Activated T-cell treated with anti-CD3 and anti-CD28 coated beads, Interleukin-2, amount 50 U/mL, for 48 hours (primary cell): ENCODE measurements around the gene UBE2G2.

ENCODE experiments used
- DNase-seq, 2 experiments: peaks; one replicate each; pipeline ENCODE4 v3.0.0-alpha.2; 2020

UBE2G2 gene

DNA sequence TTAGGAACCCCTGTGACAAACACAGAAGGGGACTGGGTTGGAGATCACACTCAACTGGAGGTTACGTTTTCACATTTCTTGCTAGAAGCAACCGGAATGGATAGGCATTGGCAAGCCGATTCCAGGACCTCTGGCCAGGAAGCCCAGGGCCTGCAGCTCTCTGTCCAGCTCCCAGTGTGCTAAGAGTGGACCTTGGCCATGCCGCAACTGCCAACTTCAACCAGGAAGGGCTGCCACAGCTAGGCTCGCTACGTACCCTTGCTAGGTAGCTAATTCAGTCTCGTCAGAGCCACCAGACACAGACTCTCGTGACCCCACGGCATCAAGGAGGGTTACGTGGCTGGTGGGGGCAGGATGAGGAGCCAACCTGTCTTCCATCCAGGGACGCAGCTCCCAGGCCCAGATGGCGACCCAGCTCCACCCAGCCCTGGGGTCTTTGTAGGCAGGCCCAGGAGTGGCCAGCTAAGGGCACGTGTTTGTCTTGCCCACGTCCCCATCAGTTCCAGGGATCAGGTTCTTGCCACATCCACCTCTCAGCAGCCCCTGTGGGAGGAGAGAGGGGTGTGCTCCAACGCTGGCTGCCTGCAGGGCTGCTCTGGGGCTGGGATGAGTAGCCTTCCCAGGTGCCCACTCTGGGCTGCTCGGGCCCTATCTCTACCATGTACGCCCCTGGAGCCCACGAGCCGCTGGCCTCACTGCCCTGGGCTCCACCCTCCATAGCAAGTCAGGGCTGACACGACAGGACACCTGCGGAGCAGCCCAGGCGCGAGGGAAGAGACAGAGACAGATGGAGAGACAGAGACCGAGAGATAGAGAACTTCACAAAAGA lies 39.2 kb downstream of the UBE2G2 start:
- no peak for DNase-seq

DNA sequence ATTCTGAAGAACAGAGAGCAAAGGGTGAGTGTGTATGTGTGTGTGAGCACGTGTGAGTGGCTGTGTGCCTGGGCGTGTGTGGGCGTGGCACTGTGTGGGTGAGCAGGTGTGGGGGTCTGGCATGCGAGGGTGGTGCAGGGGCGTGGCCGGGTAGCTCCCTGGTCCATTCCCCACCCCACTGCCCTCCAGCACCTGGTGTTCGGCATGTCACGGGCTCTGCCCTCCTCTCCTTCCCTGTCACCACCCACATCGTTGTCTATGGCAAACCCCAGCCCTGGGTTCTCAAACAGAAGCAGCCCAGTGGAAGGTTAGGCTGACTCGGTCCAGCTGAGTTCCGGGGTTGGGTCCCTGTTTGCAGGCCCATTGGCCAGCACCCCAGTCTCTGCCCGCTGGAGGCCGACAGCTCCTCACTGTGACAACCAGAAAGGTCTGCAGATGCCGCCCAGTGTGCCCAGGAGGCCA lies 39.8 kb downstream of the UBE2G2 start:
- no peak for DNase-seq

DNA sequence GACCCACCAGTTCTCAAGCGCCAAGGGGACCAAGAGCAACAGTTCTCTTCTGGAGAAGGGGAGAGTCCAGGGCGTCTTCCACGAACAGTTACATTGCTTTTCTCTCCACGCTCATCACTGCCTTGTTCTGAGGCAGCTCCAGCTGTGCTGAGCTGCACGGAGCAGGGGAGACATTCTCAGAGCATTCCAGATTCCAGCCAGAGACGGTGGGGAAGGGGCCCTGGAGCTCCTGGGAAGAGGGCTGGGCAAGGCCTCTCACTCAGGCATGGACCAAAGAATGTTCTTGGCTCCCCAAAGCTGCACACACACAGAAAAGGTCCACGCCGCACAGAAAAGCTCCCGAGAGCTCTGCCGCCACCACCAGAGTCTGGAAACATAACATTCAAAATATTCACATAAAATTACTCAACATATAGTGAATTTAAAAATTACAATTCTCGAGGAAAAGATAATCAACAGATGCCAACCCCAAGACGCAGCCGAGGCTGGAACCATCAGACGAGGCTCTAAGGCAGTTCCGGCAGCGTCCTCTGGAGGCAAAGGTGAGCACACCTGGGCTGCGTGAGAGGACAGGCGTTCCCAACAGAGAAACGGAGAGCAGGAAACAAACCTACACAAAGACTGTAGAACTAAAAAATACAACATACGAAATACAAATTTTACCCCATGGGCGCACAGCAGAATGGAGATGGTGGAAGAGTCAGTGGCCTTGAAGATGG lies 40.5 kb downstream of the UBE2G2 start:
- DNase-seq: no peak

DNA sequence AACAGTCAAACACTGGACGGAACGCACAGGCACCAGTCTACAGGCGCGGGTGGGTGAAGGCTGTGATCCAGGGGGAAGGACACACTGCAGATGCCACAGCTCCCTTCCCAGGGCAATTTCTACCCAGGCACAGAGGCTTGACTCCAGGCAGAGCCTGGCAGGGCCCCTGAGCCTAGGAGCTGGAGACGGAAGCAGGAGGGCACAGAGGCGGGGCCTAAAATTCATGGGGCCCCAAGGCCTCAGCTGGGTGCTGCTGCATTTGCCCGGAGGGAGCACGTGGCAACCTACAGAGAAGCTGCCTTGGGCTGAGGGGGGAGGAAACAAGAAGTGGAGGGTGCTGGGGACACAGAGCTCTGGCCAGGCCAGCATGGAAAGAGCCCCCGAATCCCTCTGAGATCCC lies 41.2 kb downstream of the UBE2G2 start:
- DNase-seq: no peak

DNA sequence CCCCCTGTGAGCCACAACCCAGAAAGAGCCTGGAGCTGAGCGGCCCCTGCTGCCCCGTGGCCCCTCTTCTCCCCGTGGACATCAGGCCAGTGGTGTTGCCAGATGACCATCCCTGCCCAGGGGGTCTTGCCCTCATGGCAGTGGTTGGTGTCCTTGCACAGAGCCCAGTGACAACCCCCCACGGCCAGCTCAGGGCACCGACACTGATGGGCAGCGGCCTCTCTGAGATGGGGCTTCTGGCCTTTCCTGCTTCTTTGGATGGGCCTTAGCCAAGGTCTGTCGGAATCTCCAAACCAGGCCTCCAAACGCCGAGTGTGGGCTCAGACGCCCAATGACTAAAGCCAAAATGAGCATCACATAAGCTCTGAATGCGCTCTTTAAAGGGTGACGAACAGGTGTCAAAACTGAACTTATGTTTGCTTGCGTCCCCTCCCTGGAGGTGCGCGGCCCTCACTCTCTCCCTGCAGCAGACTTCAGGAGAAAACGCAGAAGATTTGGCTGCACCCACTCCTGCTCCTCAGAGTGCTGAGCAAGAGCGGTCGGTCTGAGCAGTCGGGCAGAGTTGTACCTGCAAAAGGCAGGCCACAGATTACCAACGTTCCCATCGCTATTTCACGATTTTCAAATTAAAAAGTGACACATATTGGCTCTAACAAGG lies 41.9 kb downstream of the UBE2G2 start:
- DNase-seq: no peak

DNA sequence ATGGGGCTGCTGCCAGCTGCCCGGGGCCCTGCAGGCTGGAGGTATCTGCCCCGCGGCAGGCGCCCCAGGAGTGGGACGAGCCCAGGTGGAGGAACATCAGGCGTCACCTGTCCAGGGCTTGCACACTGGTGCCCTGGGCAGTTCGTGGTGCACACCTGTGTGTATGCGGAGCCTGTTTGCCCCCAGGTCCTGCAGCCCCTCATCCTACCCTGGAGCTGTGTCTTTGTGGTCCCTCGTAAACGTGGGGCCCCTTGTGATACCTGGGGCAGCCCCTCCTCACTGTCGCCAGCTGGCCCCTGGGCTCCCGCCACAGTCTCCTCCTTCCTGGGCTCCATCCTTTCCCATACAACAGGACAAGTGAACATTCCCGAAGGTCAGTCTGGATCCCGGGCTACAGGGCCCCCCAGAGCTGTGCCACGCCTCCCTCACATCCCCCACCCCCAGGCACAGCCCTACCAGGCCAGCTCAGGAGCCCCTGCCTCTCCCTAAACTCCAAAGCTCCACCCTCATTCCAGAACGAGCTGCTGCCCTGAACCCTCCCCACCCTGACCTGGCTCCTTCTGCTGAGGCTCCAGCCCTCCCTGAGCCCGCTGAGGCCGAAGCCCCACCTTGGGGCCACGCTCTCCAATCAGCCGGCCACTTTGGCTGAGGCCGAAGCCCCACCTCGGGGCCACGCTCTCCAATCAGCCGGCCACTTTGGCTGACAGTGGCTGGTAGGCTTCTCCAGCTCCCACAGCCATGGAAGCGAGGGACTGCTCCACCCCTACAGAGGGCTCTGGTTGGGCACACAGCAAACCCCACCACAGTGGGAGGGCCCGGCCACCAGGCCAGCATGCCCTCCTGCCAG lies 42.6 kb downstream of the UBE2G2 start:
- no peak for DNase-seq

DNA sequence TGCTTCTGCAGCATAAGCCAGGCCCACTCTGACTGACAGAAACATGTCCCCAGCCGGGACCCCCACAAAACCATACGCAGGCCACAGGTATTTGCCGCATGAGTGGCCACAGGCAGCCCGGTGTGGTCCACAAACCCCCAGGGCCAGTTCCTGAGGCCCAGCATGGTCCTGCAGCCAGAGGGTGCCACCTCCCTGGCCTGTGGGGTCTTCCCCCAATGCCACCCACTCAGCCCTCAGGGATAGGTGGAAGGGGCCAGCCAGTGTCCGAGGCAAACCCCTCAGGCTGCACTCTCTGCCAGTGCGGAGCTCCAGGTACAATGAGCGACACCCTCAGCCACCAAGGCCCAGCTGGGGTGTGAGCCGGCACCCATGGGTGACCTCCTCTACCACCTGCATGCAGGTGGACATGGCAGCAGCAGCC lies 43.5 kb downstream of the UBE2G2 start:
- no peak for DNase-seq

DNA sequence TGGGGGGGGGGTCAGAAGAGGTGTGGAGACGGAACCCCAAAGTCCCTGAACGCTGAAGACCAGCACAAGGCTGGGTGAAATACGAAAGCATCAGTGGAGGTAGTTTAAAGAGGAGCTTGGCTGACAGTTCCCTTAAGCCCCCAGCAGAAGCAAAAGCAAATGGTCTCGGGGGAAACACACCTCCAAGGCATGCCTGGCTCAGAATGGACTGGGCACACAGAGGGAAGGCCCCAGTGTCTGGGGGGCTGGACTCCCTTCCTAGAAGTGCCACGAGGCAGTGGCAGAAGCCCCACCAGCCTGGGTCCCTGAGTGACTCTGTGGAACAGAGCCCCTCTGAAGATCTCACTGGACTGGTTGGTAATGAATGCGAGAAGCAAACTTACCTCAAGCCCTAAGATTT lies 43.9 kb downstream of the UBE2G2 start:
- DNase-seq: no peak

DNA sequence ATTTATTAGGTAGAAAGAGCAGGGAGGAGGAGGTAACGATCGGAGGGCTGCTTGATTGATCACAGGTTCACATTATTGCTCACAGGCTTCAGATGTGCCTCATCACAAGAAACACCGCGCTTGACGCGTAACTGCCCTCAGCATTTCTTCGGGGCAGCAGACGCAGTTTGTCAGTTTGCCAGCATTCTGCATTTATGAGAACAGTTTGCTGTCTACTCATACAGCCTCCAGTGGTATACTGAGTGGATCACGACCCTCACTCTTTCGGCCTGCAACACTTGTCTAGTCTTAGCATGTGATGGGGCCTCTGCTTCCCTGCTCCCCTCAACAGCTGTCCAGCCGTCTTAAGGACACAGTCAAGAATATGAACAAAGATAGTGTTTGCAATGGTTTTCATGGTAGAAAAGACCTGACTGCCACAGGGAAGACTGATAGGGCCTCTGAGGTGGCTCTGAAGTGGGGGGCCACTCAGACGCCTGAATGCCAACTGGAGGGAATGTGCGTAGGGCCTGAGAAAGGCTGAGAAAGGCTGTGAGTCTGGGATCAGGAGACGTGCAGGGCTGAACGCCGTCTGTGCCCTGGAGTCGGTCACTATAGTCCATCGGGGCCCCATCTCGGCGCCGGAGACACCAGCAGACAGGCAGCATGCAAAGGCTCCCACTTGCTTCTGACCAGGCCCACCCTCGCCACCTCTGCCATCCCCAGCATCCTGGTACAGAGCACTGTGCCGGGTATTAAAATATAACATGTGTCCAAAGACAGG lies 45.0 kb downstream of the UBE2G2 start:
- DNase-seq: no peak

DNA sequence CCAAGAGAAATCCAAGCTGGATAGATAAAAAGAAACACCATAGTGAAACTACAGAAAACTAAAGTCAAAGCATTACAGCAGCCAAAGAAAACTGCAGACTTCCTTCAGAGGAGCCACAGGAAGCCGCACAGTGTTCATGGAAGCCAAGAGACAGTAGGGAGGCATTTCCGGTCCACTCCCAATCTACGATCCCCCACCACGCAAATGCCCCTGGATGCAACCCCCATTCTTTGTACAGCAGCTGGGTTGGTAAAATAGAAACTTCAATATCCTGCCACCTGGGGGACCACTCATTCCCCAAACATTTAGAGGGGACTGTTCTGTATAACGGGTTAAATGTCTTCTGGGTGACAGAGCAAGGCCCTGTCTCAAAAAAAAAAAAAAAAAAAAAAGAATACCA lies 46.4 kb downstream of the UBE2G2 start:
- no peak for DNase-seq

DNA sequence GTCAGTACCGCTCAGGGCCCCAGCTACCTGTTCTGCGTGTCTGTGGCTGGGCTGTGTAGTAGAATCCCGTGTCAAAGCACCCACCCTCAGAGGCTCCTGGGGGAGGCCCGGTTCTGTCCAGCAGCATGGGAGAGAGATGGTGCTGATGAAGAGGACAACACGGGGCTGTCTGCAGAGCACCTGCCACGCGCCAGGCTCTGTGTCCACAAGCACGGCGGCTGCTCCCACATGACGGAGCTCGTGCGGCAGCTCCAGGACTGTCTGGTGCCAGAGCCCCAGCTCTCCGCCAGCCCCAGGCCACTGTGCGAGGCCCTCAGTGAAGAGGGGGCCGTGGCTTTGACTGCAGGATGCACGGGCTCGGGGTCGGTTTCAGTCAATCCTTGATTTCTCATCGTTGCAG lies 48.3 kb downstream of the UBE2G2 start:
- DNase-seq: no peak

DNA sequence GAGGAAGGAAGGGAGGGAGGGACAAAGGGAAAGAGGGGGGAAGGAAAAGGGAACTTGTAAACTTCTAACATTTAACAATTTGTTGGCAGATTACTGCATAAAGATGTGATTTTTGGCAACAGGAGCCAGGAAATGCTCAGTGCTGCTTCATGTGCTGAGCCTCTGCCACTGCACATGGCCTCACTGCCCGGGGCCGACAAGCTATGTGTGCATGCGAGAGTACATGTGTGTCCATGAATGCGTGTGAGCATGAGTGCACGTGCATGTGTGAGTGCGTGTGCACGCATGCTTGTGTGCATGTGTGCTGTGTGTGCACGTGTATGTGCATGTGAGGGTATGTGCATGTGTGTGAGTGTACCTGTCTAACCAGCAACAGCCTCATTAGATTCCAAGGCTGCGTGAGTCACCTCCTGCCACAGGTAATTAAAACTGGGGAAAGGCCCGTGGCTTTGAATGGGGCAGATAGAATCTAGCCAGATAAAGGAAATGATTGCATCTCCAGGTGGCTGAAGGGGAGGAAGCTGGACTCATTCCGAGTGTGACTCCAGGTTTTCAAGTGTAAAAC lies 48.9 kb downstream of the UBE2G2 start:
- no peak for DNase-seq

DNA sequence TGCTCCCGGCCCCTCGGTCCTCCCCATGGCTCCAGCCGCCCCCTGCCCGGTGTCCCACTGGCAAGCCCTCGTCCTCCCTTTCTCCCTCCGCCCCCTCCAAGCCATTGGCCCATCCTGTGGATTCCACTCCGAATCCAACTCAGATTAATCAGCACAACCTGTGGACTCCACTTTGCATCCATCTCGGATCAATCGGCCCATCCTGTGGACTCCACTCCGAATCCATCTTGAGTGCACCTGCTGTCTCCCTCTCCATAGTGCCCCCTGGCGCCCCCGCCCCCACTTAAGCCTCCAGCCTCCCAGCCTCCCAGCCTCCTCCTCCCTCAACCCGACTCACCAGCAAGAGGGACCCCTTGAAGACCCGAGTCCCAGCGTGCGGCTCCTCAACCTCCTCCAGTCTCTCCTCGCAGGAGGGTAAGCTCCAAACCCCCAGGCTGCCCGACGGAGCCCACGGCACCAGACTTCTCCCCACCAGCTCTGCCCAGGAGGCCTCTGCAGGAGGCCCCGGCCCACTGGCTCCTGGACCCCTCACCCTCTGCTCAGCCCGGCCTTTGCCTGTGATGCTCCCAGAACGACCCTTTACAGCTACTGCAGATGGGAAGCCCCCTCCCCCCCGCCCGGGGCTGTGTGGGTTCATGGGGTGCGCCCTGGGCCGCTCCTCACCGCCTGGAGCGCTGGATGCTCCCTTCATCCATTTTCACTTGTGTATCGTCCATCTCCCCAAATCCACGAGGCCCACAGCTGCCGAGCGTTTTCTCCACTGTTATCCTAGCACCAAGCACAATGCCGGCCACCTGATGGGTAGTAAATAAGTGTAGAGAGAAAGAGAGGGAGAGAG lies 49.6 kb downstream of the UBE2G2 start:
- no peak for DNase-seq

DNA sequence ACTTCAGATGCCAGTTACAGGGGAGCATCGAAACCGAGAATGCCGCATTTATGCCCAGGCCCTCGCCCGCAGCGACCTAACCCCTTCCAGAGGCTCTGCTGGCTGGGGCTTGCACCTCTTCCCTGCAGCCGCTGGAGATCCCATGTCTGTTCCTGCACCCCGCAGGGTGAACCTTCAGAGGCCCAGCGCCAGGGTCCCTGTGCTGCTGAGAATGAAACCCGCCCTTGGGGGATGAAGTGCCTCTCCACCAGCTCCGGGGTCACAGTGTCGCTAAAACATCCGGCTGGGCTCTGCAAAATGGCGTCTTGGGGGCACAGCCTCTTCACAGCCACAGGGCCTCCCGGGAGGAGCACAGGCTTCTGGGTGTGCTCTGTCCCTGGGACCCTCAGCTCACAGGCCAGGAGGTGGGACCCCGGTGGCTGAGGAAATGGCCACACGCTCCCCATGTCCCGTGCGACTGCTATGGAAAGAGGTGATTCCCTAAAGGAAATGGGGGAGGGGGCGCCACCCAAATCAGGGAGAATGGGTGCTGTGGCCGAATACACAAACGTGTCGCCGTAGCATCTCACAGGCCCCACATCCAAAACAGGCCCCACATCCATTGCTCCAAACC lies 50.3 kb downstream of the UBE2G2 start:
- DNase-seq: no peak

DNA sequence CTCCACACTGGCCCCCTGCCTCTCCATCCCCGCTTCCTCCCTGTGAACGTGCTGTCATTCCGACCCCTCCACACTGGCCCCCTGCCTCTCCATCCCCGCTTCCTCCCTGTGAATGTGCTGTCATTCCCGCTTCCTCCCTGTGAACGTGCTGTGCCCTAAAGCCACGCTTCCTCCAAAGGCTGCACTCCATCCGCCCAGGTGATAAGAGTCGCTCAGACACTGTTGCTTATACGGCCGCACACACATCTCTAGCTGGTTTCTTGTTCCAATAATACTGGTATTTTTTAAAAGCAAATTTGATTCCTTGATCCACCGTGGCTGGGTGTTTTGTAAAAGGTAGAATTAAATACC lies 51.0 kb downstream of the UBE2G2 start:
- DNase-seq: no peak

DNA sequence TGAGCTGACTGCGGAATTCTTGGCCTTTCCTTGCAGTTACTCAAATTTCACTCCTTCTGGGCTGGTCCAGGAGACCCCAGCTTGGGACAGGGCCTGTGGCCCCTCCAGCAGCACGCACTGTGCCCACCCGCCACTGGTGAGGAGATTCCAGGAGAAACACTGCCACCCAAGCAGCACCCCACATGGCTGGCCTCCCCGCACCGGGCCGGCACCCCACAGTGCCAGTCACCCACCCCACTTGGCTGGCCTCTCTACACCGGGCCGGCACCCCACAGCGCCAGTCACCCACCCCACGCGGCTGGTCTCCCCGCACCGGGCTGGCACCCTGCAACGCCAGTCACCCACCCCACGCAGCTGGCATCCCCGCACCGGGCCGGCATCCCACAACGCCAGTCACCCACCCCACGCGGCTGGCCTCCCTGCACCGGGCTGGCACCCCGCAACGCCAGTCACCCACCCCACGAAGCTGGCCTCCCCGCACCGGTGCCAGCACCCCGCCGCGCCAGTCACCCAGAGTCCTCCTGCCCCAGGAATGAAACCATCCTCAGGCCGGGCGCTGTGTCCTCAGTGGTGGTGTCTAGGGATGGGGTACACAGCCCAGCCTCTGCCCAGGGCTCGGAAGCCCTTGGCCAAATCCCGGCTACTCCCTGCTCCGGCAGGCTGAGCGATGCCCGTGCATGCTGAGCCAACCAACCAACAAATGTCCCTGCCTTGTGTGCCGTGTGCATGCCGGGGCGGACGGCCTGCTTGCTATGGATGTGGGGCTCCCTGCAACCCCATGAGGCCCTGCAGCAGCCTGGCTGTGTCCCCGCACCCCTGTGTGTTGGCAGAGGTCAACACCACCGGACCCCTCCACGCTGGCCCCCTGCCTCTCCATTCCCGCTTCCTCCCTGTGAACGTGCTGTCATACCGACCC lies 51.6 kb downstream of the UBE2G2 start:
- no peak for DNase-seq

DNA sequence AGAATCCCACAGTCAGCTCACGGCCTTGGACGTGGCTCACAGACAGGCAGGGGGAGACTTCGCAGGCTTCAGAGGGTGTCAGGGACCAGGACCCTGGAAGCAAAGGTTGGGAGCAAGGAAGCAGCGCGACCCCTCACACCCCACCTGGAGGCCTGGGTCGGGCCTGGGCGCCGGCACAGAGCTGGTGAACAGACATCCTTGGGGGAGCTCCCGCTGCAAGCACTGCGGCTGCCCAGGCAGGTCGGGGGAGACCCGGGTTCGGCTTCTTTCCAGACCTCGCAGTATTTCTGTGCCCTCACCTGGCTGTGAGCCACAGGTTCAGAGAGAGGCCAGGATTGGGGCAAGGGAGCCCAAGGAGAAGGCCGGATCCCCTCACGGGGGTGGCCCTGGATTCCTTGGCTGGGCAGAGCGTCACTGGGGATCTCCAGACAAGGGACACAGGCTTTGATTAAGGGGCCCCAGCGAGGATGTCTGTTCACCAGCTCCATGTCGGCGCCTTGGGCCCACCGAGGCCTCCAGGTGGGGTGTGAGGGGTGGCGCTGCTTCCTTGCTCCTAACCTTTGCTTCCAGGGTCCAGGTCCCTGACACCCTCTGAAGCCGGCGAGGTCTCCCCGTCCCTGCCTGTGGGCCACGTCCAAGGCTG lies 52.4 kb downstream of the UBE2G2 start:
- DNase-seq: no peak

DNA sequence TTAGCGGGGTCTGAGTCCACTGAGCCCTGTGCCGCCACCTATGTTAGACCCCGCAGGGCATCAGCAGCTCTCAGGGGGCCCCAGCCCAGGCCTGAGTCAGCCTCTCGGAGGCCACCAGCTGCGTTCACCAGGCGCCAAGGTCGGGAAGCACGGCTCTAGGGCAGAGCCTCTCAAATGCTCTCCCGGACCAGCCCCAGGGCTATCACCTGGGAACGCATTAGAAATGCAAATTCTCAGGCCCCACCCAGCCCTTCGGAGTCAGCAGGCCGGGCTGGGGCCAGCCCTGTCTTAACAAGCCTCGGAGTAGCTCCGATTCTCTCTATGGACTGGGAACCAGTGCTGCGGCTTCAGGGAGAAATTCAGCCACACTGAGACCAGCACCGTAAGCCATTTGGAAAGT lies 53.0 kb downstream of the UBE2G2 start:
- DNase-seq: no peak
